A549 (cell line): Measurements from ENCODE around the gene ARHGAP26. TPM values are rescaled to one million over a fixed set of nuclear protein-coding genes. Genes with fewer than 3 reads are reported as not detected.

ENCODE experiments used
- ATAC-seq, 2 experiments: fragments of 200-7000 bp in 1 of 2; fragments of >200 bp in 1 of 2; cut with Nextera tagmentation in 1 of 2; cut with Tn5 transposase in 1 of 2; 3 replicates each; pipeline versions ENCODE4 v1.8.0 to v1.9.1; 2018 to 2020; ENCODE audit warnings: mild to moderate bottlenecking in 1 of 2, moderate library complexity in 1 of 2
- CTCF ChIA-PET: fragments of 300-600 bp; sonication (Branson Sonifier 250); formaldehyde crosslinking; extraction: SDS; loops from one replicate; lab custom pipeline; 2021; ENCODE audit warnings: antibody characterized with exemption, inconsistent platforms; lab: Yijun Ruan, JAX
- POLR2A ChIA-PET: fragments of 350-600 bp; formaldehyde crosslinking; extraction: SDS; loops from one replicate; lab custom pipeline; 2021; ENCODE audit warnings: antibody characterized with exemption, inconsistent platforms; lab: Yijun Ruan, JAX
- DNase-seq, 2 experiments: peaks; one replicate each; pipeline versions ENCODE4 v3.0.0 to v3.0.0-alpha.2; 2011 to 2016; ENCODE audit warnings: low read depth in 1 of 2, low spot score in 1 of 2
- FAIRE-seq: peaks from 2 replicates; lab custom pipeline; 2011; peaks lifted over from hg19 to GRCh38; lab: Jason Lieb, UNC
- H3K27ac ChIP-seq, 2 experiments: fragments of >200 bp; sonication (Bioruptor Twin); formaldehyde crosslinking; 3 replicates each; pipeline ENCODE4 v1.5.1; 2016 to 2017
- H3K4me1 ChIP-seq: fragments of >200 bp; sonication (Bioruptor Twin); formaldehyde crosslinking; 3 replicates; pipeline ENCODE4 v1.6.1; 2016
- H3K4me2 ChIP-seq: fragments of >200 bp; sonication (Bioruptor Twin); formaldehyde crosslinking; 3 replicates; pipeline ENCODE4 v1.6.1; 2016
- H3K4me3 ChIP-seq: fragments of >200 bp; sonication (Bioruptor Twin); formaldehyde crosslinking; 3 replicates; pipeline ENCODE4 v1.5.1; 2016
- H3K9me3 ChIP-seq: fragments of >200 bp; sonication (Bioruptor Twin); formaldehyde crosslinking; 3 replicates; pipeline ENCODE4 v1.6.1; 2016
- BHLHE40 ChIP-seq: IDR thresholded peaks from 2 replicates; pipeline ENCODE4 v1.6.1; 2012; ENCODE audit warnings: low read depth, low read length, inconsistent platforms
- CEBPB ChIP-seq, 2 experiments: fragments of >200 bp in 1 of 2; sonication (Bioruptor Twin) in 1 of 2; formaldehyde crosslinking in 1 of 2; IDR thresholded peaks; 2 replicates each; pipeline ENCODE4 v1.6.1; 2012 to 2016
- CHD4 ChIP-seq: fragments of 200-600 bp; sonication (generic); IDR thresholded peaks from 2 replicates; pipeline ENCODE4 v1.6.1; 2016; ENCODE audit warnings: antibody characterized with exemption, mild to moderate bottlenecking, borderline replicate concordance
- EP300 ChIP-seq, 2 experiments: fragments of >200 bp; sonication (Bioruptor Twin); formaldehyde crosslinking; IDR thresholded peaks; 2 replicates in 1 of 2; 3 replicates in 1 of 2; pipeline ENCODE4 v1.6.1; 2016 to 2017
- ESRRA ChIP-seq: fragments of 150-350 bp; IDR thresholded peaks from 2 replicates; pipeline ENCODE4 v1.6.1; 2014; ENCODE audit warnings: mild to moderate bottlenecking, low read length, borderline replicate concordance
- FOXS1 ChIP-seq: fragments of 250-450 bp; sonication (Bioruptor Pico); IDR thresholded peaks from 2 replicates; pipeline ENCODE4 v1.5.0; 2020; ENCODE audit warnings: mild to moderate bottlenecking, moderate library complexity
- GATA3 ChIP-seq: IDR thresholded peaks from 2 replicates; pipeline ENCODE4 v1.6.1; 2012; ENCODE audit warnings: borderline replicate concordance
- HDAC2 ChIP-seq: fragments of 200-600 bp; sonication (generic); IDR thresholded peaks from 2 replicates; pipeline ENCODE4 v1.6.1; 2016
- HEYL ChIP-seq: fragments of 250-450 bp; sonication (Bioruptor Pico); IDR thresholded peaks from 2 replicates; pipeline ENCODE4 v1.8.0; 2021; ENCODE audit warnings: mild to moderate bottlenecking, moderate library complexity
- HOXA7 ChIP-seq: fragments of 250-450 bp; sonication (Bioruptor Pico); IDR thresholded peaks from 2 replicates; pipeline ENCODE4 v1.5.0; 2020; ENCODE audit warnings: mild to moderate bottlenecking, moderate library complexity
- HOXB13 ChIP-seq: fragments of 250-450 bp; sonication (Bioruptor Pico); IDR thresholded peaks from 2 replicates; pipeline ENCODE4 v1.5.0; 2020; ENCODE audit warnings: low read depth, mild to moderate bottlenecking, moderate library complexity
- JUN ChIP-seq, 2 experiments: fragments of >200 bp; sonication (Bioruptor Twin); formaldehyde crosslinking; IDR thresholded peaks; 2 replicates in 1 of 2; 3 replicates in 1 of 2; pipeline ENCODE4 v1.6.1; 2016 to 2017
- KDM5A ChIP-seq: fragments of 200-600 bp; sonication (generic); IDR thresholded peaks from 2 replicates; pipeline ENCODE4 v1.6.1; 2016; ENCODE audit warnings: antibody characterized with exemption, mild to moderate bottlenecking
- MAFK ChIP-seq: fragments of 450-650 bp; IDR thresholded peaks from 2 replicates; pipeline ENCODE4 v1.6.1; 2014; ENCODE audit not compliant: partially characterized antibody
- NFE2L2 ChIP-seq: fragments of 150-350 bp; conservative IDR thresholded peaks from 2 replicates; pipeline ENCODE4 v1.6.1; 2014; ENCODE audit warnings: low read length
- NPAS2 ChIP-seq: fragments of 250-450 bp; sonication (Bioruptor Pico); IDR thresholded peaks from 2 replicates; pipeline ENCODE4 v1.8.0; 2022; ENCODE audit warnings: mild to moderate bottlenecking, moderate library complexity, borderline replicate concordance
- NR3C1 ChIP-seq: fragments of >200 bp; sonication (Bioruptor Twin); formaldehyde crosslinking; IDR thresholded peaks from 3 replicates; pipeline ENCODE4 v1.6.1; 2017
- POLR2A ChIP-seq: IDR thresholded peaks from 2 replicates; pipeline ENCODE4 v1.6.1; 2012; ENCODE audit warnings: mild to moderate bottlenecking, low read length
- POLR2AphosphoS2 ChIP-seq: conservative IDR thresholded peaks from 2 replicates; pipeline ENCODE4 v1.6.1; 2012; ENCODE audit warnings: low read length, improper control_type of control experiment, inconsistent platforms
- RAD21 ChIP-seq, 2 experiments: fragments of >200 bp in 1 of 2; sonication (Bioruptor Twin) in 1 of 2; formaldehyde crosslinking in 1 of 2; IDR thresholded peaks in 1 of 2; conservative IDR thresholded peaks in 1 of 2; 2 replicates in 1 of 2; 3 replicates in 1 of 2; pipeline ENCODE4 v1.6.1; 2012 to 2018; ENCODE audit warnings: inconsistent platforms in 1 of 2
- SMC3 ChIP-seq: fragments of >200 bp; sonication (Bioruptor Twin); formaldehyde crosslinking; IDR thresholded peaks from 3 replicates; pipeline ENCODE4 v1.6.1; 2018; ENCODE audit warnings: inconsistent platforms
- TFCP2L1 ChIP-seq: fragments of 250-450 bp; sonication (Bioruptor Pico); IDR thresholded peaks from 2 replicates; pipeline ENCODE4 v1.5.0; 2021; ENCODE audit warnings: mild to moderate bottlenecking
- TP53 ChIP-seq: fragments of 250-450 bp; sonication (Bioruptor Pico); IDR thresholded peaks from 2 replicates; pipeline ENCODE4 v1.5.0; 2021; ENCODE audit warnings: mild to moderate bottlenecking, moderate library complexity
- ZC3H11A ChIP-seq: fragments of 450-650 bp; IDR thresholded peaks from 2 replicates; pipeline ENCODE4 v1.6.1; 2014; ENCODE audit warnings: antibody characterized with exemption, mild to moderate bottlenecking
- ZSCAN20 ChIP-seq: fragments of 250-450 bp; sonication (Bioruptor Pico); IDR thresholded peaks from 2 replicates; pipeline ENCODE4 v1.8.0; 2022; ENCODE audit warnings: mild to moderate bottlenecking, moderate library complexity
- WGBS: methylation state at CpG from one replicate; pipeline ENCODE4 v1.1.6; 2017; ENCODE audit errors: missing lambda C conversion rate; 5-methylcytosine and 5-hydroxymethylcytosine counted together
- polyA plus RNA-seq, 4 experiments: library from polyadenylated mRNA; depleted of rRNA in 3 of 4; stranded (reverse); fragments of >200 nt; fragmentation: RNase III in 1 of 4; extraction: RNeasy Plus Mini Kit Qiagen cat#74134 plus additional on column Dnase treatment in 1 of 4; gene quantifications; 2 replicates in 3 of 4; 3 replicates in 1 of 4; pipeline ENCODE4 v1.2.3, GENCODE V29; 2011 to 2017
- TF ChIP-seq, protein P1 (sequence below): IDR thresholded peaks from 2 replicates; pipeline ENCODE4 v1.6.1; 2012
- TF ChIP-seq, protein P2 (sequence below): fragments of 450-650 bp; IDR thresholded peaks from 2 replicates; pipeline ENCODE4 v1.6.1; 2014; ENCODE audit warnings: antibody characterized with exemption
- TF ChIP-seq, protein P3 (sequence below): fragments of 250-450 bp; sonication (Bioruptor Pico); IDR thresholded peaks from 2 replicates; pipeline ENCODE4 v1.5.0; 2021; ENCODE audit warnings: mild to moderate bottlenecking, moderate library complexity, borderline replicate concordance
- TF ChIP-seq, protein P4 (sequence below): fragments of 150-350 bp; IDR thresholded peaks from 2 replicates; pipeline ENCODE4 v1.6.1; 2014; ENCODE audit warnings: low read depth, mild to moderate bottlenecking, low read length

ARHGAP26 gene
- polyA plus RNA-seq, 2 of the 4 experiments (the other 2 are of a cell fraction) = 6.6 to 19.1 TPM

DNA sequence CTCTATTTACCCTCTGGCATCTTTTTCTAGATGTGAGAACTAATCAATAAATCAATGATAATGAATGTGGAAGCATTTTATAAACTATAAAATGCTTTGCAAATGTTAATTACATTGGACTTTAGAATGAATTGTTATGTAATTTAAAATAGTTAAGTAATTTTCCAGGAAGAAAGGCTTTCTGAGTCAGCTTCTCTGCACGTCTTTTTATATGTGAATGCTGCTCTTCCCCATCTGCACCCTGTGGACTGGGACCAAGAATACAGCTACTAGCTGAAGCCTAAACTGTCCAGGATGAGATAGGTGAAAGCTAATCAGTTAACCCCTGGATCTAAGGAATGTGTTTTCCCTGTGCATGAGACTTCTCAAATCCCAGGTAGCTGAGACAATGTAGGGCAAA lies 340.4 kb downstream of the ARHGAP26 start:
- no peak for DNase-seq
- ChIA-PET CTCF (interaction anchor here (0.7 to 3.2 kb wide), 5 partner anchors 8 to 187 kb away, joined by 3 to 14 read pairs (median 3); no protein-coding TSS in a partner anchor), POLR2A (no interaction called here)
- Histone ChIP-seq H3K4me2 (no peak overlapping the region), H3K4me3 (no peak overlapping the region), H3K4me1 (peaks cover 41% of the 10 kb centered on the region), H3K9me3 (no peaks in the 10 kb centered on the region), H3K27ac (no peak overlapping the region)
- TF ChIP-seq NPAS2 (CRISPR knock-in tag) (no peak), TFCP2L1 (no peak), HOXB13 (CRISPR knock-in tag) (no peak), EP300 (IDR thresholded peaks at IDR 0.05) (no peak), ESRRA (no peak), POLR2AphosphoS2 (no peak), BHLHE40 (no peak), NR3C1 (no peak), CEBPB (IDR thresholded peaks at IDR 0.05) (no peak), GATA3 (no peak), ZC3H11A (no peak), FOXS1 (CRISPR knock-in tag) (no peak), SMC3 (no peak), TP53 (CRISPR knock-in tag) (no peak), ZSCAN20 (CRISPR knock-in tag) (no peak), HEYL (no peak)
- TF ChIP-seq, protein P1, sequence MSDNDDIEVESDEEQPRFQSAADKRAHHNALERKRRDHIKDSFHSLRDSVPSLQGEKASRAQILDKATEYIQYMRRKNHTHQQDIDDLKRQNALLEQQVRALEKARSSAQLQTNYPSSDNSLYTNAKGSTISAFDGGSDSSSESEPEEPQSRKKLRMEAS = no peak
- TF ChIP-seq, protein P2, sequence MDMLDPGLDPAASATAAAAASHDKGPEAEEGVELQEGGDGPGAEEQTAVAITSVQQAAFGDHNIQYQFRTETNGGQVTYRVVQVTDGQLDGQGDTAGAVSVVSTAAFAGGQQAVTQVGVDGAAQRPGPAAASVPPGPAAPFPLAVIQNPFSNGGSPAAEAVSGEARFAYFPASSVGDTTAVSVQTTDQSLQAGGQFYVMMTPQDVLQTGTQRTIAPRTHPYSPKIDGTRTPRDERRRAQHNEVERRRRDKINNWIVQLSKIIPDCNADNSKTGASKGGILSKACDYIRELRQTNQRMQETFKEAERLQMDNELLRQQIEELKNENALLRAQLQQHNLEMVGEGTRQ = no peak
- TF ChIP-seq, protein P3, sequence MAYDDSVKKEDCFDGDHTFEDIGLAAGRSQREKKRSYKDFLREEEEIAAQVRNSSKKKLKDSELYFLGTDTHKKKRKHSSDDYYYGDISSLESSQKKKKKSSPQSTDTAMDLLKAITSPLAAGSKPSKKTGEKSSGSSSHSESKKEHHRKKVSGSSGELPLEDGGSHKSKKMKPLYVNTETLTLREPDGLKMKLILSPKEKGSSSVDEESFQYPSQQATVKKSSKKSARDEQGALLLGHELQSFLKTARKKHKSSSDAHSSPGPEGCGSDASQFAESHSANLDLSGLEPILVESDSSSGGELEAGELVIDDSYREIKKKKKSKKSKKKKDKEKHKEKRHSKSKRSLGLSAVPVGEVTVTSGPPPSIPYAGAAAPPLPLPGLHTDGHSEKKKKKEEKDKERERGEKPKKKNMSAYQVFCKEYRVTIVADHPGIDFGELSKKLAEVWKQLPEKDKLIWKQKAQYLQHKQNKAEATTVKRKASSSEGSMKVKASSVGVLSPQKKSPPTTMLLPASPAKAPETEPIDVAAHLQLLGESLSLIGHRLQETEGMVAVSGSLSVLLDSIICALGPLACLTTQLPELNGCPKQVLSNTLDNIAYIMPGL (CRISPR knock-in tag) = no peak
- no peak for FAIRE-seq
- WGBS = 61% methylated on average over 1 of the region's 1 CpG
- ATAC-seq = no peak

DNA sequence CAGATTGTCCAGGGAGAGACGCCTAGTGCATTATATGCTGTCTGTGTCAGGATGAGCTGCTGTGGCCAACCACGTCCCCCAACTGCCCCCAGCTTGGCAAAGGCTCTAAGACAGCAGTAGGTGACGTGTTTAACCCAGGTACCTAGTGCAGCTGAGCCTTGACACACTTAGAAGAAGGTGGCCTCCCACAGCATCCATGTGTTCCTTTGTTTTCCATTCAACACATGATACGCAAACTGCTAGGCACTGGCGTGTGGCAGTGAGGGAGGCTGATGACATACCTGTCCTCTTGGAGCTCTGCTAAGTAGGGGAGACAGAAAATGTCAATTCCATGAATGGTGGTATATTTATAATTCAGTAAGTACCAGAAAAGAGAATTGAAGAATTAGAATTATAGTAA lies 341.6 kb downstream of the ARHGAP26 start:
- no peak for FAIRE-seq
- POLR2A ChIA-PET = no interaction called here
- TF ChIP-seq RAD21 (conservative IDR thresholded peaks at IDR 0.05 in 1 of 2, IDR thresholded peaks at IDR 0.05 in 1 of 2) (no peak), MAFK (no peak), TFCP2L1 (no peak), KDM5A (no peak), JUN (IDR thresholded peaks at IDR 0.05) (no peak), HDAC2 (no peak), CHD4 (no peak), POLR2A (no peak), NFE2L2 (no peak), ZC3H11A (no peak), HOXA7 (CRISPR knock-in tag) (no peak)
- TF ChIP-seq, protein P4, sequence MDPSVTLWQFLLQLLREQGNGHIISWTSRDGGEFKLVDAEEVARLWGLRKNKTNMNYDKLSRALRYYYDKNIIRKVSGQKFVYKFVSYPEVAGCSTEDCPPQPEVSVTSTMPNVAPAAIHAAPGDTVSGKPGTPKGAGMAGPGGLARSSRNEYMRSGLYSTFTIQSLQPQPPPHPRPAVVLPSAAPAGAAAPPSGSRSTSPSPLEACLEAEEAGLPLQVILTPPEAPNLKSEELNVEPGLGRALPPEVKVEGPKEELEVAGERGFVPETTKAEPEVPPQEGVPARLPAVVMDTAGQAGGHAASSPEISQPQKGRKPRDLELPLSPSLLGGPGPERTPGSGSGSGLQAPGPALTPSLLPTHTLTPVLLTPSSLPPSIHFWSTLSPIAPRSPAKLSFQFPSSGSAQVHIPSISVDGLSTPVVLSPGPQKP = no peak

More for the DNA sequence above, 341.6 kb downstream of the ARHGAP26 start:
- Histone ChIP-seq H3K4me1 (peaks cover 29% of the 10 kb centered on the region), H3K27ac (no peak overlapping the region), H3K4me3 (no peak overlapping the region), H3K9me3 (no peaks in the 10 kb centered on the region), H3K4me2 (no peak overlapping the region)
- no peak for ATAC-seq
- CTCF ChIA-PET = interaction anchor here (1.2 kb wide), 2 partner anchors 15 to 22 kb away, joined by 3 read pairs; no protein-coding TSS in a partner anchor
- no peak for DNase-seq
- WGBS = 88% methylated on average over 5 of the region's 5 CpGs
